OCI-LY7 (cell line): ENCODE data around the gene CLDN17. TPM values are rescaled to one million over a fixed set of nuclear protein-coding genes. Genes with fewer than 3 reads are reported as not detected.

Experiments
- BruUV-seq: library from RNA; stranded (reverse); fragments of 400-500 nt; replicated peaks from 2 replicates; lab custom pipeline; 2021; lab: Mats Ljungman, UMichigan
- CTCF ChIA-PET: fragments of 300-600 bp; sonication (Branson Sonifier 250); formaldehyde crosslinking; loops from one replicate; lab custom pipeline; 2022; ENCODE audit warnings: antibody characterized with exemption; ENCODE audit not compliant: unreplicated experiment; lab: Charles Lee
- POLR2A ChIA-PET: fragments of 300-600 bp; sonication (Branson Sonifier 250); formaldehyde crosslinking; loops from one replicate; lab custom pipeline; 2022; ENCODE audit warnings: antibody characterized with exemption; lab: Charles Lee
- DNase-seq: peaks from one replicate; pipeline ENCODE4 v3.0.0-alpha.2; 2015; ENCODE audit warnings: low spot score
- H2AFZ ChIP-seq: fragments of 200-600 bp; sonication (generic), shearing (Covaris generic); 2 replicates; pipeline ENCODE4 v1.6.1; 2014; ENCODE audit warnings: mild to moderate bottlenecking, antibody characterized with exemption, low read length, moderate library complexity
- H3K27ac ChIP-seq: fragments of 200-600 bp; sonication (generic); 2 replicates; pipeline ENCODE4 v1.5.1; 2014; ENCODE audit warnings: mixed run types, low read depth, mild to moderate bottlenecking, moderate library complexity, low read length, inconsistent platforms; ENCODE audit not compliant: poor library complexity, severe bottlenecking
- H3K36me3 ChIP-seq: fragments of 200-600 bp; sonication (generic); 2 replicates; pipeline ENCODE4 v1.6.1; 2014; ENCODE audit warnings: mild to moderate bottlenecking, antibody characterized with exemption, low read length, moderate library complexity, mixed read lengths; ENCODE audit not compliant: insufficient read depth
- H3K4me1 ChIP-seq: fragments of 200-600 bp; sonication (generic); 2 replicates; pipeline ENCODE4 v1.5.1; 2014; ENCODE audit warnings: mild to moderate bottlenecking, low read length; ENCODE audit not compliant: insufficient read depth, poor library complexity, severe bottlenecking
- H3K4me2 ChIP-seq: fragments of 200-600 bp; sonication (generic); 2 replicates; pipeline ENCODE4 v1.6.1; 2014; ENCODE audit warnings: mild to moderate bottlenecking, low read length
- H3K4me3 ChIP-seq: fragments of 200-600 bp; sonication (generic); 2 replicates; pipeline ENCODE4 v1.5.1; 2014; ENCODE audit warnings: mild to moderate bottlenecking, low read depth, low read length; ENCODE audit not compliant: poor library complexity, severe bottlenecking
- H3K79me2 ChIP-seq: fragments of 200-600 bp; sonication (generic); 2 replicates; pipeline ENCODE4 v1.6.1; 2016; ENCODE audit warnings: low read depth, mild to moderate bottlenecking, low read length, moderate library complexity, mixed read lengths; ENCODE audit not compliant: insufficient read depth
- H3K9me2 ChIP-seq: fragments of 200-600 bp; sonication (generic); 2 replicates; pipeline ENCODE4 v1.6.1; 2016; ENCODE audit warnings: mild to moderate bottlenecking, low read length, mixed read lengths; ENCODE audit not compliant: insufficient read depth
- H3K9me3 ChIP-seq: fragments of 200-600 bp; sonication (generic); 2 replicates; pipeline ENCODE4 v1.6.1; 2014; ENCODE audit warnings: mild to moderate bottlenecking, mixed run types, low read length, mixed read lengths
- H4K20me1 ChIP-seq: fragments of 200-600 bp; sonication (generic); 2 replicates; pipeline ENCODE4 v1.6.1; 2014; ENCODE audit warnings: mild to moderate bottlenecking, antibody characterized with exemption, low read length, moderate library complexity, mixed read lengths; ENCODE audit not compliant: insufficient read depth
- CTCF ChIP-seq: fragments of 200-600 bp; sonication (generic); conservative IDR thresholded peaks from 2 replicates; pipeline ENCODE4 v1.5.1; 2014; ENCODE audit warnings: mild to moderate bottlenecking, antibody characterized with exemption, low read length, moderate library complexity, mixed read lengths
- EZH2phosphoT487 ChIP-seq: fragments of 200-600 bp; sonication (generic); IDR thresholded peaks from 2 replicates; pipeline ENCODE4 v1.6.1; 2018; ENCODE audit warnings: low read depth, borderline replicate concordance, mild to moderate bottlenecking, mixed run types, antibody characterized with exemption, low read length, moderate library complexity, mixed read lengths
- intact Hi-C: fragments of 100-400 bp; cut with micrococcal nuclease; formaldehyde crosslinking; loops from one replicate; pipeline ENCODE4 v1.10.0; 2022; ENCODE audit not compliant: unreplicated experiment
- total RNA-seq, 2 experiments: library from RNA; depleted of rRNA in 1 of 2; stranded (reverse); fragments of >200 nt in 1 of 2; shearing (Covaris generic) in 1 of 2; gene quantifications; 2 replicates each; pipeline ENCODE4 v1.2.3, GENCODE V29; 2014 to 2022

CLDN17 gene
- total RNA-seq, 2 experiments from 2014 or later = not detected

- Histone ChIP-seq H3K4me2 (no peak overlapping the region), H3K27ac (no peak overlapping the region), H4K20me1 (no peaks in the 10 kb centered on the region), H3K9me2 (no peaks in the 10 kb centered on the region), H2AFZ (no peak overlapping the region), H3K4me1 (no peaks in the 10 kb centered on the region), H3K4me3 (no peak overlapping the region), H3K79me2 (no peaks in the 10 kb centered on the region), H3K36me3 (no peaks in the 10 kb centered on the region), H3K9me3 (no peaks in the 10 kb centered on the region)
- DNase-seq = no peak
- no TSS peak for BruUV-seq
- TF ChIP-seq CTCF (no peak), EZH2phosphoT487 (no peak)
- POLR2A ChIA-PET = no interaction called here
- intact Hi-C loops = no loop called here
- CTCF ChIA-PET = no interaction called here
Observed at GRCh38 chr21:30129246-30129645, 37.4 kb downstream of the CLDN17 start.

GRCh38 chr21:30126576-30126975 is 40.0 kb downstream of the CLDN17 start:
- no peak for DNase-seq
- no peak for TF ChIP-seq CTCF
- TF ChIP-seq EZH2phosphoT487 = no peak
- Histone ChIP-seq H3K36me3 (no peaks in the 10 kb centered on the region), H4K20me1 (no peaks in the 10 kb centered on the region), H3K9me2 (no peaks in the 10 kb centered on the region), H3K4me1 (no peaks in the 10 kb centered on the region), H3K9me3 (no peaks in the 10 kb centered on the region), H3K4me2 (no peak overlapping the region), H2AFZ (no peak overlapping the region), H3K27ac (no peak overlapping the region), H3K79me2 (no peaks in the 10 kb centered on the region), H3K4me3 (no peak overlapping the region)
- intact Hi-C loops = no loop called here
- CTCF ChIA-PET = no interaction called here
- no TSS peak for BruUV-seq
- POLR2A ChIA-PET = interaction anchor here (0.6 kb wide), 1 partner anchor 331 kb away, joined by 3 read pairs; no protein-coding TSS in a partner anchor

- H3K4me3 ChIP-seq = no peak overlapping the region
- DNase-seq = no peak
- no peak overlapping the region for H3K4me2 ChIP-seq
- no peaks in the 10 kb centered on the region for H3K36me3 ChIP-seq
- intact Hi-C loops = no loop called here
- ChIA-PET CTCF (no interaction called here), POLR2A (no interaction called here)
- H2AFZ ChIP-seq = no peak overlapping the region
- no peaks in the 10 kb centered on the region for H3K9me2 ChIP-seq
- TF ChIP-seq CTCF = no peak
- BruUV-seq = no TSS peak
- H3K79me2 ChIP-seq = no peaks in the 10 kb centered on the region
- H4K20me1 ChIP-seq = no peaks in the 10 kb centered on the region
- H3K27ac ChIP-seq = no peak overlapping the region
- H3K4me1 ChIP-seq = no peaks in the 10 kb centered on the region
- no peaks in the 10 kb centered on the region for H3K9me3 ChIP-seq
Observed at GRCh38 chr21:30117631-30118030, 49.0 kb downstream of the CLDN17 start.
